Calu3 (cell line): ENCODE results near the gene GH1. TPM values are rescaled to one million over a fixed set of nuclear protein-coding genes. Genes with fewer than 3 reads are reported as not detected.
"Not testable (repeated sequence)": the region's sequence is repeated elsewhere in the genome, so short reads cannot be mapped to it uniquely, and the experiment has no call there.

Experiments used
- BruUV-seq: library from RNA; stranded (reverse); fragments of 400-500 nt; replicated peaks from 2 replicates; lab custom pipeline; 2021; lab: Mats Ljungman, UMichigan
- CTCF ChIA-PET: fragments of 300-600 bp; sonication (Branson Sonifier 250); formaldehyde crosslinking; loops from one replicate; lab custom pipeline; 2022; ENCODE audit warnings: antibody characterized with exemption; lab: Charles Lee
- DNase-seq: peaks from one replicate; pipeline ENCODE4 v3.0.0; 2022
- H3K27ac Mint-ChIP-seq: one replicate; pipeline ENCODE4 v1.8.0; 2022; ENCODE audit warnings: mixed read lengths; ENCODE audit not compliant: unreplicated experiment
- H3K27me3 Mint-ChIP-seq: one replicate; pipeline ENCODE4 v1.8.0; 2022; ENCODE audit warnings: mixed read lengths; ENCODE audit not compliant: unreplicated experiment
- H3K36me3 Mint-ChIP-seq: one replicate; pipeline ENCODE4 v1.8.0; 2022; ENCODE audit warnings: mild to moderate bottlenecking, moderate library complexity, mixed read lengths; ENCODE audit not compliant: insufficient read depth, unreplicated experiment
- H3K4me1 Mint-ChIP-seq: one replicate; pipeline ENCODE4 v1.8.0; 2022; ENCODE audit warnings: mild to moderate bottlenecking, low read depth, mixed read lengths; ENCODE audit not compliant: unreplicated experiment
- H3K4me3 Mint-ChIP-seq: one replicate; pipeline ENCODE4 v1.8.0; 2022; ENCODE audit warnings: mild to moderate bottlenecking, low read depth, moderate library complexity, mixed read lengths; ENCODE audit not compliant: unreplicated experiment
- H3K9me3 Mint-ChIP-seq: one replicate; pipeline ENCODE4 v1.8.0; 2022; ENCODE audit warnings: low read depth, mixed read lengths; ENCODE audit not compliant: unreplicated experiment
- intact Hi-C: fragments of 100-400 bp; cut with micrococcal nuclease; formaldehyde crosslinking; loops from one replicate; pipeline ENCODE4 v1.10.0; 2022; ENCODE audit not compliant: unreplicated experiment
- total RNA-seq: library from RNA; stranded (reverse); gene quantifications from 2 replicates; pipeline ENCODE4 v1.2.3, GENCODE V29; 2022
- TF ChIP-seq, protein P1 (sequence below): fragments of 200-600 bp; IDR thresholded peaks from one replicate; pipeline ENCODE4 v1.8.0; 2022; ENCODE audit warnings: antibody characterized with exemption; ENCODE audit not compliant: unreplicated experiment

The GH1 gene
- total RNA-seq, 1 experiment from 2014 or later = not detected

DNA sequence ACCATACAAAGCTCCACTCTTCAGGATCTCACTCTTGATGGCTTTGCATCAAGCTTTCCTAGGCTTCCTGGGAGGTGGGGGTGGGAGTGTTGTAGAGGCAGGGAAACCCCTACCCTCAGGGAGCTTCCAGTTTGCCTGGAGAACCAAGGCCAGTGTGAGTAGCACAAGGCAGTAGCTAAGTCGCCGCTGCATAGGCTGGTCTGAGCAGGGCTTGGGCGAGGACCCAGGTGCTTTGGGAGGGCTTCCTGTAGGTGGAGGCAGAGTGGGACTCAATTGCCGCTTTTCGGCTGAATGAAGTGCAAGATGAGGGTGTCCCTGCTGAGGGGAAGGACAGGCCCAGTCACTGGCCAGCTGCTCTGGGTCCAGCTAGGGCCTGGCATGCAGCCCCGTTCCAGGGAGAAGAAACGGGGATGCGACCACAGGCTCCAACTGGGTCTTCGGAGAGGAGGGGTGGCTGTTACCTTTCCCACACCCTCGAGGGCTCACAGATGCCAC lies 9.6 kb upstream of the GH1 start:
- Mint-ChIP-seq H3K36me3 (no peaks in the 10 kb centered on the region), H3K27ac (no peak overlapping the region), H3K4me1 (no peaks in the 10 kb centered on the region), H3K9me3 (no peaks in the 10 kb centered on the region), H3K27me3 (peaks cover 17% of the 10 kb centered on the region), H3K4me3 (no peak overlapping the region)
- DNase-seq = no peak
- intact Hi-C loops = no loop called here
- TF ChIP-seq, protein P1, sequence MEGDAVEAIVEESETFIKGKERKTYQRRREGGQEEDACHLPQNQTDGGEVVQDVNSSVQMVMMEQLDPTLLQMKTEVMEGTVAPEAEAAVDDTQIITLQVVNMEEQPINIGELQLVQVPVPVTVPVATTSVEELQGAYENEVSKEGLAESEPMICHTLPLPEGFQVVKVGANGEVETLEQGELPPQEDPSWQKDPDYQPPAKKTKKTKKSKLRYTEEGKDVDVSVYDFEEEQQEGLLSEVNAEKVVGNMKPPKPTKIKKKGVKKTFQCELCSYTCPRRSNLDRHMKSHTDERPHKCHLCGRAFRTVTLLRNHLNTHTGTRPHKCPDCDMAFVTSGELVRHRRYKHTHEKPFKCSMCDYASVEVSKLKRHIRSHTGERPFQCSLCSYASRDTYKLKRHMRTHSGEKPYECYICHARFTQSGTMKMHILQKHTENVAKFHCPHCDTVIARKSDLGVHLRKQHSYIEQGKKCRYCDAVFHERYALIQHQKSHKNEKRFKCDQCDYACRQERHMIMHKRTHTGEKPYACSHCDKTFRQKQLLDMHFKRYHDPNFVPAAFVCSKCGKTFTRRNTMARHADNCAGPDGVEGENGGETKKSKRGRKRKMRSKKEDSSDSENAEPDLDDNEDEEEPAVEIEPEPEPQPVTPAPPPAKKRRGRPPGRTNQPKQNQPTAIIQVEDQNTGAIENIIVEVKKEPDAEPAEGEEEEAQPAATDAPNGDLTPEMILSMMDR = no peak
- BruUV-seq = no TSS peak
- CTCF ChIA-PET = no interaction called here

DNA sequence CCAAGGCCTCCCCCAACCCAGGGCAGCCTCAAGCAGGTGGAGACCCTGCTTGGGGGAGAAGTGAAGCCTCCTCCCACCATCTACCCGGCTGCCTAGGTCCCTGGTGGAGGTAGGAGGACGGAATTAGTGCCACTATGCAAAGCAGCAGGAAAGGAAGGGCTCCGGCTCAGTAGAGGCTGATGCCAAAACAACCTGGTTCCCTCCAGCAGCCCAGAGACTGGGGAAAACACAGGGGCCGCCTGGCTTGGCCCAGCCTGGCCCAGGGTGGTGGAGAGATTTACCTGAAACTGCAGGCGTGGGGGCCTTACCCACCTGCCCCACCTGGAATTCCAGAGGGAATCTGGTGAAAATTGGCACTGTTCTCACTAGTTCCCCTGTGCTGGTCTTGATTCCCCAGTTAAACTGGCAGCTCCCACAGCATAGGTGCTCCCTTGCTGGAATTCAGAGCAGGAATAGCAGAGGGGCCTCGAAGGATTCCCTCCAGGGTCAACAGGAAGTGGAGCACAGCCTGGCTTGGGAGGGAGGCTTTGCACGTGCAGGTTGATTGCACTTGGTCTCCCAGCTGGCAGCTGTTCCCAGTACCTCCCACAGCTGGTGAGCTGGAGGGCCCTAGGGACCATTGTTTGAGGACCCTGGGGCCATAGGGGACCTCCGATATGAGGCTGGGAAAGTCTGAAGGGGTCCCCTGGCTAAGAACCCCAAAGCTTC lies 9.0 kb upstream of the GH1 start:
- TF ChIP-seq, protein P1 = no peak
- CTCF ChIA-PET = no interaction called here
- Mint-ChIP-seq H3K9me3 (no peaks in the 10 kb centered on the region), H3K36me3 (no peaks in the 10 kb centered on the region), H3K27ac (no peak overlapping the region), H3K4me3 (no peak overlapping the region), H3K27me3 (peaks cover 17% of the 10 kb centered on the region), H3K4me1 (no peaks in the 10 kb centered on the region)
- BruUV-seq = no TSS peak
- no peak for DNase-seq
- intact Hi-C loops = no loop called here

DNA sequence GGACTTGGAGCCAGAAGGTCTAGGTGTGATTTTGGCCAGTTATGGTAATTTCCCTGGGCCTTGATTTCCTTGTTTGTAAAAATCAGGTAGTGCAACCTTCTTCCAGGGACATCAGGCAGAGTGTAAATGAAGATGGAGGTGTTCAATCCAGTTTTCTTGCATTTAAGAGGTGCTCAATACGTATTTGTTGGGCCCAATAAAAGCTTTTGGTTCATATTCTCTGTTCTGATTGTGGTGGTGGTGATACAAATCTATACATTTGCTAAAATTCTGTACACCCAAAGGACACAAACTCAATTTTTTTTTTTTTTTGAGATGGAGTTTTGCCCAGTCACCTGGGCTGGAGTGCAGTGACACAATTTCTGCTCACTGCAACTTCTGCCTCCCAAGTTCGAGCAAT lies 7.5 kb upstream of the GH1 start:
- Mint-ChIP-seq H3K4me1 (no peaks in the 10 kb centered on the region), H3K9me3 (no peaks in the 10 kb centered on the region), H3K4me3 (no peak overlapping the region), H3K36me3 (no peaks in the 10 kb centered on the region), H3K27ac (no peak overlapping the region), H3K27me3 (peaks cover 17% of the 10 kb centered on the region)
- intact Hi-C loops = no loop called here
- no peak for DNase-seq
- CTCF ChIA-PET = interaction anchor here (0.7 kb wide), 1 partner anchor 63 kb away, joined by 3 read pairs; no protein-coding TSS in a partner anchor
- no TSS peak for BruUV-seq
- TF ChIP-seq, protein P1 = no peak

DNA sequence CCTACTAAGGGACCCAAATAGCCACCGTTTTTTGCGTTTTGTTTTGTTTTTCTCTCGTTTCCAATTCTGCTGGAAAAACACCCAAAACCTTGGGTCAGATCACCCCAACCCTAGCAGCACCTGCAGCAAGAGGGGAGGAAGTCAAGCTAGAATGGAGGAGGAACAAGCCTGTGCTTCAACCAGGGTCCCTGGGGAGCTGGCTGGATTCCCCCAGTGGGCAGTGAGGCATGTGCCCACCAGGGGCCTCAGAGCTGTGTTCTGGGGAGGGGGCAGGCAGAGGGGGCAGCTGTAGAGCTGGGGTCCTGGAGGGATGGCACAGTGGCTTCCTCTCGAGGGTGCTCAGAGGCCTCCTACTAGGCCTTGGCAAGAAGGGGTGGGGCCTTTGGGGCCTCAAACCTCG lies 7.0 kb upstream of the GH1 start:
- TF ChIP-seq, protein P1 = no peak
- Mint-ChIP-seq H3K9me3 (no peaks in the 10 kb centered on the region), H3K4me1 (no peaks in the 10 kb centered on the region), H3K36me3 (no peaks in the 10 kb centered on the region), H3K27ac (no peak overlapping the region), H3K27me3 (peaks cover 17% of the 10 kb centered on the region), H3K4me3 (no peak overlapping the region)
- no TSS peak for BruUV-seq
- intact Hi-C loops = no loop called here
- no peak for DNase-seq
- CTCF ChIA-PET = no interaction called here

DNA sequence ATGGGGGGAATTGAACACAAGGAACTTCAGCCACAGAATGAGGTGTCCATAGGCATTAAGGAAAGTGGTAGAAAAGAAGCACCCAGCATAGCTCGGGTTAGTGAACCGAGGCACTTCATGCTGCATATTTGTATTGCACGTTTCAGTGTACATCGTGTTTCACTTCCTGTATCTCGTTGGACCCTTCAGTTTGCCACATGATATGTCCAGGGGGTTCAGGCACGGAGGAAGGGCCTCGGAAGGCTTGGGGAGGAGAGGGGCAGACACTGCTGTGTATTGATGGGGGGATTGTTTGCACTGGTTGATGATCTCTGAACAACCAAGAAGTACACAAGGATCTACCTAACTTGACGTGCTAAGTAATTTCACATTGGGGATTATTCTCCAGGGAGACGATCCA lies 3.8 kb upstream of the GH1 start:
- BruUV-seq, H3K27ac Mint-ChIP-seq, DNase-seq, H3K4me3 Mint-ChIP-seq, H3K36me3 Mint-ChIP-seq, H3K4me1 Mint-ChIP-seq, H3K9me3 Mint-ChIP-seq, intact Hi-C loops: not testable (repeated sequence)
- peaks cover 47% of the 10 kb centered on the region for H3K27me3 Mint-ChIP-seq
- CTCF ChIA-PET = interaction anchor here (0.6 kb wide), 1 partner anchor 20 kb away, joined by 3 read pairs; no protein-coding TSS in a partner anchor

DNA sequence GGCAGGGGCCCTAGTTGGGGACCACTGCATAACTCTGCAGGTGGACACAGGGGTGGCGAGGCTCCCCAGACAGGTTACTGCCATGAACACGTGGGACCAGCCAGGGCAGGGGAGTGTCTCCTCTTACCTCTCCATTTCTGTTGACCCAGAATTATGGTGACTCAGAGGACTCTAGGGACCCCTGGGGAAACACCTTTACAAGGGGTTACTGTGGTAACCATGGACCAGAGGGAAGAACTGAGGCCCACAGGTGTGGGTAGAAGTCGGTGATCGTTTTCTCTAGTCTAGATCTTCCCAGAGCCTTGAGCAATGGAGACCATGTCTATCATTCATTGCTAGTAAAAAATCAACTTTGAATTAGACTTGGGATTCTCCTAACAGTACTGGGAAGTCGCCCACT lies 2.1 kb upstream of the GH1 start:
- CTCF ChIA-PET = interaction anchor here (2.1 to 2.8 kb wide), 2 partner anchors 105 to 213 kb away, joined by 12 to 15 read pairs; no protein-coding TSS in a partner anchor
- H3K36me3 Mint-ChIP-seq, H3K27ac Mint-ChIP-seq, intact Hi-C loops, BruUV-seq, H3K9me3 Mint-ChIP-seq, DNase-seq, H3K4me3 Mint-ChIP-seq, H3K4me1 Mint-ChIP-seq: not testable (repeated sequence)
- H3K27me3 Mint-ChIP-seq = peaks cover 64% of the 10 kb centered on the region
